HL-60 (cell line): ENCODE results near the gene ARPC1B.

Source experiments
- DNase-seq, 2 experiments: peaks; one replicate each; pipeline ENCODE4 v3.0.0-alpha.2; 2010 to 2020; ENCODE audit warnings: low read depth in 1 of 2, low spot score in 1 of 2
- H3K27ac ChIP-seq: fragments of 250-450 bp; sonication (Bioruptor Pico); replicated peaks from 2 replicates; pipeline ENCODE4 v1.5.1; 2020; ENCODE audit warnings: mild to moderate bottlenecking, moderate library complexity
- H3K27me3 ChIP-seq: fragments of 250-450 bp; sonication (Bioruptor Pico); 2 replicates; pipeline ENCODE4 v1.5.1; 2021; ENCODE audit warnings: mild to moderate bottlenecking, moderate library complexity; ENCODE audit not compliant: insufficient read depth, poor library complexity, severe bottlenecking
- H3K4me3 ChIP-seq: replicated peaks from 2 replicates; pipeline ENCODE4 v1.5.1; 2011; ENCODE audit warnings: mild to moderate bottlenecking, control low read depth, low read length; ENCODE audit not compliant: insufficient read depth
- GABPA ChIP-seq: IDR thresholded peaks from 2 replicates; pipeline ENCODE4 v1.6.1; 2012; ENCODE audit warnings: low read depth
- POLR2AphosphoS5 ChIP-seq: IDR thresholded peaks from 2 replicates; pipeline ENCODE4 v1.6.1; 2012; ENCODE audit warnings: low read depth
- SPI1 ChIP-seq: IDR thresholded peaks from 2 replicates; pipeline ENCODE4 v1.6.1; 2012; ENCODE audit warnings: low read depth, mild to moderate bottlenecking, borderline replicate concordance
- TF ChIP-seq, protein P1 (sequence below): IDR thresholded peaks from 2 replicates; pipeline ENCODE4 v1.6.1; 2012; ENCODE audit warnings: low read depth; ENCODE audit not compliant: insufficient replicate concordance
- TF ChIP-seq, protein P2 (sequence below): IDR thresholded peaks from one replicate; pipeline ENCODE4 v1.5.1; 2011; ENCODE audit warnings: low read length, control low read depth, inconsistent platforms; ENCODE audit not compliant: insufficient read depth

ARPC1B gene

DNA sequence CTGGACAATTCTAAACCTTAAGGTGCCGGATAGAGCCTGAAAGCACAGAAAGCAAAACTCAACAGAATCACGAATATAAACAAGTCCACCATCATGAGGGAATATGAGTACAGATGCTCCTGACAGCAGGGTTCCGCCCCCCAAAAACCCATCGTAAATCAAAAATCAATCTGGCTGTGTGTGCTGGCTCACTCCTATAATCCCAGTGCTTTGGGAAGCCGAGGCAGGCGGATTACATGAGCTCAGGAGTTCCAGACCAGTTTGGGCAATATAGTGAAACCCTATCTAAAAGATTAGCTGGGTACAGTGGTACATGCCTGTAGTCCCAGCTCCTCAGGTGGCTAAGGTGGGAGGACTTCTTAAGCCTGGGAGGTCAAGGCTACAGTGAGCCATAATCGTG lies 46.5 kb downstream of the ARPC1B start:
- DNase-seq, result no peak
- TF ChIP-seq SPI1 (no peak), POLR2AphosphoS5 (no peak)
- TF ChIP-seq, protein P1, sequence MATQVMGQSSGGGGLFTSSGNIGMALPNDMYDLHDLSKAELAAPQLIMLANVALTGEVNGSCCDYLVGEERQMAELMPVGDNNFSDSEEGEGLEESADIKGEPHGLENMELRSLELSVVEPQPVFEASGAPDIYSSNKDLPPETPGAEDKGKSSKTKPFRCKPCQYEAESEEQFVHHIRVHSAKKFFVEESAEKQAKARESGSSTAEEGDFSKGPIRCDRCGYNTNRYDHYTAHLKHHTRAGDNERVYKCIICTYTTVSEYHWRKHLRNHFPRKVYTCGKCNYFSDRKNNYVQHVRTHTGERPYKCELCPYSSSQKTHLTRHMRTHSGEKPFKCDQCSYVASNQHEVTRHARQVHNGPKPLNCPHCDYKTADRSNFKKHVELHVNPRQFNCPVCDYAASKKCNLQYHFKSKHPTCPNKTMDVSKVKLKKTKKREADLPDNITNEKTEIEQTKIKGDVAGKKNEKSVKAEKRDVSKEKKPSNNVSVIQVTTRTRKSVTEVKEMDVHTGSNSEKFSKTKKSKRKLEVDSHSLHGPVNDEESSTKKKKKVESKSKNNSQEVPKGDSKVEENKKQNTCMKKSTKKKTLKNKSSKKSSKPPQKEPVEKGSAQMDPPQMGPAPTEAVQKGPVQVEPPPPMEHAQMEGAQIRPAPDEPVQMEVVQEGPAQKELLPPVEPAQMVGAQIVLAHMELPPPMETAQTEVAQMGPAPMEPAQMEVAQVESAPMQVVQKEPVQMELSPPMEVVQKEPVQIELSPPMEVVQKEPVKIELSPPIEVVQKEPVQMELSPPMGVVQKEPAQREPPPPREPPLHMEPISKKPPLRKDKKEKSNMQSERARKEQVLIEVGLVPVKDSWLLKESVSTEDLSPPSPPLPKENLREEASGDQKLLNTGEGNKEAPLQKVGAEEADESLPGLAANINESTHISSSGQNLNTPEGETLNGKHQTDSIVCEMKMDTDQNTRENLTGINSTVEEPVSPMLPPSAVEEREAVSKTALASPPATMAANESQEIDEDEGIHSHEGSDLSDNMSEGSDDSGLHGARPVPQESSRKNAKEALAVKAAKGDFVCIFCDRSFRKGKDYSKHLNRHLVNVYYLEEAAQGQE, result no peak
- Histone ChIP-seq H3K27me3 (no peaks in the 10 kb centered on the region), H3K27ac (no peak overlapping the region), H3K4me3 (no peak overlapping the region)

DNA sequence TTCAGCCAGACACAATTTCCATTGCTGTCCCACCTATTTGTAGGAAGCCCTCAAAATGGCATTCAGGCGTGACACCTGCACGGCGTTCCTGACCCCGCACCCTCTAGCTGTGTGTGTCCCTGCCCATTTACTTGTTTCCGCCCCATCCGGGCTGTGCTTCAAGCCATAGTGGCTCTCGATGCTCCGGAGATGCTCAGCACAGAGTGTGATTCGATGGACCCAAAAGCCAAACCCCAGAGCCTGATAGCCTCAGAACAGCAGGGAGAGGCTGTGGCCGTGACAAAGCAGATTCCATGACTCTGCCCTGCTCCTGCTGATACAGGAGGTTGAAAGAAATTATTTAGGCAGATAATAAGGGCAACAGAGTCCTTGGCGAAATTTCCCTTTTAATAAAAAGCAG lies 47.7 kb downstream of the ARPC1B start:
- no peaks in the 10 kb centered on the region for H3K27me3 ChIP-seq

DNA sequence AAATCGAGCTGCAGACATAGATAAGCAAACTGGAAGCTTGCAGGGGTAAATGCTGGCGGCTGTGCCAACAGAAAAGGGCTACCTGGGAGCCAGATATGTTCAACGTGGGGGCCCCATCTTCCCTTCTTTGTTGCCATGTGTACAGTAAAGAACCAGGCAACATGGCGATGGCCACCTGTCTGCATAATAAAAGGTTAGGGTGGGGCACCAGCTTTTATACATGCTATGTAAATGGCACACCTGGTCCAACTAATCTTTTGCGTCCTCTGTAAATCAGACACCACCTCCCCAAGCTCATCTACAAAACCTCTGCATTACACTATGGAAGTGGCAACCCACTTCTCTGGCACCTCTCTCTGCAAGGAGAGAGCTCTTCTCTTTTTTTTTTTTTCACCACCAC lies 48.1 kb downstream of the ARPC1B start:
- TF ChIP-seq SPI1 (no peak), GABPA (no peak), POLR2AphosphoS5 (no peak)
- TF ChIP-seq, protein P1, result no peak
- TF ChIP-seq, protein P2, sequence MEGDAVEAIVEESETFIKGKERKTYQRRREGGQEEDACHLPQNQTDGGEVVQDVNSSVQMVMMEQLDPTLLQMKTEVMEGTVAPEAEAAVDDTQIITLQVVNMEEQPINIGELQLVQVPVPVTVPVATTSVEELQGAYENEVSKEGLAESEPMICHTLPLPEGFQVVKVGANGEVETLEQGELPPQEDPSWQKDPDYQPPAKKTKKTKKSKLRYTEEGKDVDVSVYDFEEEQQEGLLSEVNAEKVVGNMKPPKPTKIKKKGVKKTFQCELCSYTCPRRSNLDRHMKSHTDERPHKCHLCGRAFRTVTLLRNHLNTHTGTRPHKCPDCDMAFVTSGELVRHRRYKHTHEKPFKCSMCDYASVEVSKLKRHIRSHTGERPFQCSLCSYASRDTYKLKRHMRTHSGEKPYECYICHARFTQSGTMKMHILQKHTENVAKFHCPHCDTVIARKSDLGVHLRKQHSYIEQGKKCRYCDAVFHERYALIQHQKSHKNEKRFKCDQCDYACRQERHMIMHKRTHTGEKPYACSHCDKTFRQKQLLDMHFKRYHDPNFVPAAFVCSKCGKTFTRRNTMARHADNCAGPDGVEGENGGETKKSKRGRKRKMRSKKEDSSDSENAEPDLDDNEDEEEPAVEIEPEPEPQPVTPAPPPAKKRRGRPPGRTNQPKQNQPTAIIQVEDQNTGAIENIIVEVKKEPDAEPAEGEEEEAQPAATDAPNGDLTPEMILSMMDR, result no peak
- no peak overlapping the region for H3K27ac ChIP-seq
- DNase-seq, result no peak
- no peak overlapping the region for H3K4me3 ChIP-seq
- H3K27me3 ChIP-seq, result no peaks in the 10 kb centered on the region

More for the DNA sequence above, 47.7 kb downstream of the ARPC1B start:
- no peak for TF ChIP-seq POLR2AphosphoS5
- no peak for TF ChIP-seq GABPA
- TF ChIP-seq, protein P1, result no peak
- TF ChIP-seq, protein P2, result no peak
- no peak for TF ChIP-seq SPI1
- no peak for DNase-seq
- Histone ChIP-seq H3K4me3 (no peak overlapping the region), H3K27ac (no peak overlapping the region)
